Astrocyte (in vitro differentiated cells and primary cell): ENCODE results near the gene BRAP.

ENCODE experiments used
- CTCF ChIP-seq: IDR thresholded peaks from 2 replicates; pipeline ENCODE4 v1.5.1; 2011; ENCODE audit warnings: low read depth, mild to moderate bottlenecking, inconsistent platforms, low read length, moderate library complexity; ENCODE audit not compliant: insufficient read depth
- EZH2 ChIP-seq: IDR thresholded peaks from 2 replicates; pipeline ENCODE4 v1.6.1; 2012; ENCODE audit warnings: mild to moderate bottlenecking, low read length, inconsistent platforms; ENCODE audit not compliant: insufficient read depth

- TF ChIP-seq CTCF (no peak), EZH2 (no peak)
Measured at GRCh38 chr12:111628505-111629260, 57.1 kb downstream of the BRAP start.
